Measurements from ENCODE around the gene ZNF692.
A peak's percentile ranks its signal among the peaks of the same experiment; 100 is the strongest.

The ZNF692 gene

DNA sequence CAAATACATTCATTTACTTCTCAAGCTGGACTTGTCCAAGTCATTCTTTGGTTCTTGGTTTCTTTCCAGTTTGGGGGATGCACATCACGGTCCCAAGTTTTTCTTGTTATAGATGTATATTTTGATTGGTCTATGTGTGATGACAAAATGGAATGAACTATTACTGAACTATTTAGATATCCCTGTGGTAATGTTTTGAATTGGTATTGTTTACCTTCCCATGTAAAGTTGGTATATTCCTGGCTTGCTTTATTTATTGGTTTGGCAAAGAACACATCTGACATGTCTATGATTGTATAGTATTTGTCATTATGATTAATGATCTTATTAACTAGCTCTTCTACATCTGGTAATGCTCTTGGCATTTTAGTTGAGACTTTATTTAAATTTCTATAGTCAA is 22.4 kb upstream of the ZNF692 start:
- DNase-seq (ENCODE audit: low spot score) = no peak

DNA sequence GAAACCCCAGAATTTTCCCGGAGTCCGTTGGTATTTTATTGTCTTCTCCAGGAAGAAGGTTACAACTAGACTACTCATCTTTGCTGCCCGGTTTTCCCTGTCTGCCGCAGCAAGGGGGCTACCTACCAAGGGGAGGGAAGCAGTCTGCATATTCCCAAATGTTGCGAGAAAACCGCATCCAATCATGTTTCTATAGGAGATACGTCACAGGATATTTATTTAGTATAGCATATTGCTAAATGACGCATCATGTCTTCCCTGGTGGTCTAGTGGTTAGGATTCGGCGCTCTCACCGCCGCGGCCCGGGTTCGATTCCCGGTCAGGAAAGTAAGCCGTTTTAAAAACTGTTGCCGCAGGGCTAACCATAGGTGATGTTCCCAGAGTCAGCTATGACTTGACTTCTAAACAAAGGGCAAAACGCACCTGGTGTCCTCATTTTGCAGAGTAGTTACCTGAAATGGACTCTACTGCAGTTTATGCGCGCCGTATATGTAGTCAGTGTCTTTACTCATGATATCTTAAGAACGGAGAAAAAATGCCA is 15.2 kb upstream of the ZNF692 start:
- peak; percentile 50 for DNase-seq (ENCODE audit: low spot score)

DNA sequence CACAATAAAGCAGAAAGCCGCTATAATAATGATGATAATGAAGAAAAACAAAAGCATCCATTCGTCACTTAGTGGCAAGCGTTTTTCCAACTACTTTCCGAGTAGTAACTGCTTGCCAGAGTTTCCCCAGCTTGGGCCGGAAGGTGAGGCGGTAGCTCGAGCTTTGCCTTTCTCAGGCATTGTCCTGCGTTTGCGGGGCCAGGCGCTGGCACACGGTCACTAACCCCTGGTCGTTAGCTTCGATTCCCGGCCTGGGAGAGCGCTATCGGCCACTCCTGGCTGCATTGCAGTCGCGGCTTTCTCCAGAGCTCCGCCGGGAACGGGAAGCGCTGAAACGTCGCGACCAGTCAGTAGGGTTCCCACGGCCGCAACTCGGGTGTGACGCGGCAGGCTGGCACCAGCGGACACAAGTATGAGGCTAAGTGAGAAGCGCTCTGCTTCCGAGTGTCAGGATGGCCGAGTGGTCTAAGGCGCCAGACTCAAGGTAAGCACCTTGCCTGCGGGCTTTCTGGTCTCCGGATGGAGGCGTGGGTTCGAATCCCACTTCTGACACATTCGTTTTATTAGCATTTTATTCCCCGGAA is 14.6 kb upstream of the ZNF692 start:
- peak; percentile 90 for DNase-seq (ENCODE audit: low spot score)

DNA sequence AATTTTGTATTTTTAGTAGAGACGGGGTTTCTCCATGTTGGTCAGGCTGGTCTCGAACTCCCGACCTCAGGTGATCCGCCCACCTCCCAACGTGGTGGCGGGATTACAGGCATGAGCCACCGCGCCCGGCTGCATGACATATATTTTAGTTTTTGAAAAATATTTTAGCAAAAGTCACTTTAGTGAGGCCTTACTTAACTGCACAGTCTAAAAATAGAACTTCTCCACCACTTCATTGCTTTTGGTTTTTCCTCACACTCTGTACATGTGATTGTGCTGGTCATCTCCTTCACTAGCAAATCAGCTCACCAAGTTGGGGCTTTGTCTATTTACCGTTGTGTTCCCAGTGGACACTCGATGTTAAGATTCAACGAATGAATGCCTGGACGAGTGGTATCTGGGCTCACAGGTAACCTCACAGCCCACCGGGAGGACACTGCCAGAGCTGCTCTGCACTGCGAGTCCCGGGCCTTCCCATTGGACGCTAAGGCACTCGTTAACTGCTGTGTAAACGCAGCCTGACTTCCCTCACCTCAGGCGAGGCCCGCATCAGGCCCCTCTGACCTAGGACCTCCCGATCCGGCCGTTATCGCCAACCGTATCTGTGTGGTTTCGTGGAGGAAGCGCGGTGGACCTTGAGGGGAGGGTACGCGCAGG is 14.0 kb upstream of the ZNF692 start:
- DNase-seq (ENCODE audit: low spot score) = peak; percentile 45

DNA sequence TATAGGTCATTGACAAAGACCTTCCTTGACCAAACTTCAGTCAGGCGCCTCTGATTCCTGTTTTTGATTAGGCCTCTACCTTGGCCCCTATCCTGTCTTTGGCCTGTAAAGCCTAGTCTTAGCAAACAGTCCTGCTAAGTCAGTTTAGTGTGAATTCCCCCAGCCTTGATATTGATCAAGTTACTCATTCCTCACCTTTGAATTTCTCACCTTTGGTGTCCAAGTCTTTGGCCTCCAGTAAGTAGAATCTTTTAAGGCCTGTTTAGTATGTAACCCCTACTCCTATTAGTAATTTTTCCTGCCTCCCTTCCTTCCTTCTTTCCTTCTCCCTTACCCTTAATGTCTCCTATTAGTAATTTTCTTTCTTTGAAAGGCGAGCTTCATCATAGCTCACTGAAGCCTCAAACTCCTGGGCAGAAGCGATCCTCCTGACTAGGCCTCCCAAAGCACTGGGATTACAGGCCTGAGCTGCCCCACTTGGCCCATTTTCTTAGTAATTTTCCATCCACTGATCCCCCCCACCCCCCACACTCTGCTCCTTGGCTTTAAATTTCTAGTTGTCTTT is 13.0 kb upstream of the ZNF692 start:
- no peak for DNase-seq (ENCODE audit: low spot score)

DNA sequence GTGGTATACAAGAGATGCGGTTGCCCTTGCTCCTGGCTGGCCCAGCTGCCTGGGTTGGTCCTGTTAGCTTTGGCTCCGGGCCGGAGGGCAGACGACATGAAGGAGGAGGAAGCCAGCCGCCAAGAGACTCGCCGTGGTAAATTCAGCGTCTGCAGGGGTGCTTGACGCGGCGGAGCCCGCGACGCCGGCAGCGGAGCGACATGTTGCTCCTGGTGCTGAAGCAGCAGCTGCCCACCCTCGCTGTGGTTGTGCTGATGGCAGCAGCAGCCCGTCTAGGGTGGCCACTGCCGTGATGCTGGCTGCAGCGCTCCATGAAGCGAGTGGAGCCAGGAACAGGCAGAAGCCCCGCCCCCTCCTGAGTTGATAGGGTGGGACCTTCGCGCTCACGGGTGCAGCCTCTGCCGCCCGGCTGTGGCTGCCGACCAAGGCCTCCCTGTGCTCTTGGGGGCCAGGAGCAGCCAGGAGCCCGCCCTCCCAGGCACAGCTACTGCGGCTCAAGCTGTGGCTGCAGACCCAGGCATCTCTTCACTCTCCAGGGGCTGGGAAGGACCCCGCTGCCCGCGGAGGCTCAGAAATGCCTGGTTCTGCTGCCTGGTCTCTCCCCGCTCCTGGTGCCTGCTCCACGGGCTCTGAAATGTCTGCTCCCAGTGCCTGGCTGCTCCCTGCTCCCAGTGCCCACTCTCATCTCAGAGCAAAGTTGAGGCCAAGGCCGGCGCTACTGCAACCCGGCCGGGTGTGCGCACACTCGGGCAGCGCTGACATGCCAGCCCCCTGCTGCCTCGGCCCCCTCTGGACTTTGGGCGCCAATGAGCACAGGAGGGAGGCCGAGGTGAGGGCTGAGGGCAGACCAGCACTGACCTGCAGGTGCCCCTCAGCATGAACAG is 4.4 kb upstream of the ZNF692 start:
- peak; percentile 76 for DNase-seq (ENCODE audit: low spot score)

DNA sequence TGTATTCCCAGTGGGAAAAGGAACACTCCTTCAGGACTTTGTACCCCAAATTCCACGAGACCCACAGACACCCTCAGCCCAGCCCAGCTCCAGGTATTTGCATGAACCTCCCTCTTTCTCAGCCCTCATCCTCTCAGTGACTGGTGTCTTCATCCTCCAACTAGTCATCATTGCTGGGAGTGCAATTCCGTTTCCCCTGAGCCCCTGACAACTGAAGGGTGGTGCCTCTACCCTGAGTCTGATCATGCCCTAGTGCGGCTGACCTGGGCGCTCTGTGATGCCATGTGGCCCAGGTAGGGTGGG is 3.8 kb upstream of the ZNF692 start:
- DNase-seq (ENCODE audit: low spot score) = no peak

DNA sequence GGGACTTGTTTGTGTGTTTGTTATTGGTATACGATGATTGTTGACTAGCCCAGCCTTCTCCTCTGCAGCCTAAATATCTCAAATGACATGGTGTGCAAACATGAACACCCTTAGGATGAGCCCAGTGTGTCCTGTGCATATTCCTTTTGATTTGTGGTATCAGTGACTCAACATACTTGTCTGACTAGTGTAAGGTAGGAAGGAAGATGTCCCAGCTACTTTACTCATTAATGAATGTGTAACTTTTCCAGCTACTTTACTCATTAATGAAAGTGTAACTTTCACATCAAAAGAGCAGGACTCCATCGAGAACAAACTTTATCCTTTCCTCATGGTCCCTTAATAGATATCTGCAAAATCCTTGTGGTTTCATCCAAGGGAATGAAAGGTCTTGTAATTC is 2.7 kb upstream of the ZNF692 start:
- DNase-seq (ENCODE audit: low spot score) = peak; percentile 2

DNA sequence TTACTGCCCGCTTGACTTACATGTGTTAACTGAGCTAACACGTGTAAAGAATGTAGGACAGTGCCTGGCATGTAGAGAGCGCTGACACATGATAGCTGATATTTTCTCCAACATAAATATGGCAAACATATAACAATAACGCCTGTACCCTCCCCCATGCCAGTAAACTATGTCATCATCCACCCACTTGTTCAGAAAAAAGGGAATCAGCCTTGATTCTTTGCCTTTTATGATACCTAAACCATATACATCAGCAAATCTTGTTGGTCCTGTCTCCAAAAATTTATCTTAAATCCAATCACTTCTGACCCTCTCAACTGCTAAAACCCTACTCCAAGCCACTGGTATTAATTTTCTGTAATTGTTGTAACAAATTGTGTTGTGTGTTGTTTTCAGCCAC is 1.1 kb upstream of the ZNF692 start:
- no peak for DNase-seq (ENCODE audit: low spot score)

DNA sequence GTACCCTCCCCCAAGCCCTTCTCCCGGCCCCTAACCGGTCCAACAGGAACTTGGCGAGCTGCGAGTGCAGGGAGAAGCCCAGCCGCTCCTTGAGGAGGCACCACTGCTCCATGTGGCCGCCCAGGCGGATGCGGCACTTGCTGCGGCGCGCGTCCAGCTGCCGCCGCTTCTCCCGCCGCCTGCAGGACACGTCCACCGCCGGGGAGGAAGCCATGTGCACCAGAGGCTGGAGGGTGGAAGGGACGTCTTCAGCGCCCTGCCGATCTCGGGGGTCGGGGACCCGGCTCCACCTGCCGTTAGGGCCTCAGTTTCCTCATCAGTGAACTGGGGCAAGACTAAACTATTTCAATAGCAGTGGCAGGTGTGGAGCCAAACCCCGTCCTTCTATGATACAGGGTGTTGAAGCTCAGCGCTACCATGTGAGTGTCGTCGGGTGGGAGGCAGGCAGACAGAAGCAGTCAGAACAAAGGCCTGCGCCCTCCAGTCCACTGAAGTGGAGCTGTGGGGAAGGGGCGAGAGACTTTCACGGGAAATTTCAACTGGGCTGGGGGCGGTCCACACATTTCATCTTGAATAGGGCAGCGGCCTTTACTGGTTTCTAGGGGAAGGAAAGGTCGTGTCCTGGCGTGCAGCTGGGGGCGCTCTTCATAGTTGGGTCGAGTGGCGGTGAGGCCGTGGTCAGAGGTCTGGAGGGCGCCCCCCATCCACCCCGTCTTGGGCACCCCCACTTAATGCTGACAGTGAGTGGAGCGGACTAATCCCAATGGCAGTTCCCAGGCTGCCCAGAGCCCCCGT is 592 bp downstream of the ZNF692 start:
- DNase-seq (ENCODE audit: low spot score) = peak; percentile 80

DNA sequence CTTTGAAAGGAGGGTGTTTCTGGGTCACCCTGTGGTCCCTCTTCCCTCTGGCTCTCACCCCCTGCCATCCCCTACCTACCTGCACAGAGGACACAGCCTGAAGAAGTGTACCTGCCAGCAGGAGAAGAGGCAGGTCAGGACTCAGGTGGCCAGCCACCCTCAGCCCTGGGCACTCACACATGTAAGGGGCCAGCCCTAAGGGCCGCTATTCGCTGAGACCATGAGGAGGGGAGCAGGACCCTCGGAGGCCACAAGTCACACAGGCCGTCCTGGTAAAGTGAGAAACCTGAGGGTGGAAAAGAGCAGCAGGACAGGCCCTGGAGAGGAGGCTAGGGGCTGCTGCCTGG is 1.2 kb downstream of the ZNF692 start:
- no peak for DNase-seq (ENCODE audit: low spot score)

DNA sequence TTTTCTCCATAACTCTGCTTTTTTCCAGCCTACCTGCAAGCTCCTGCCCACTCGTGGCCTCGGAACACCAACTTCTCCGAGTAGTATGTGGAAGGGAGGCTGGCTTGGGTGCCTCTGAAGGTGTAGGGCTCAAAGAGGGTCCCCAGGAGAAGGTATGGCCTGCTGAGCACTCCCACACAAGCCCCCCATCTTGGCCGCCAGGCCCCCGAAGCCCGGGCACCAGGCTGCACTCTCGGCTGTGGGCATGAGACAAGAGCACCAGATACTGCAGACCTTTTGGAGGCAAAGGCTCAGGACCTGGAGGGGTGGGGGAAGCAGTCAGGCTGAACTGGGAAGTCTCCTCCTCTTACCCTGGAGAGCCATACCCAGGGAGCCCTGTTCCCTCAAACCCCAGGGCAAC is 1.7 kb downstream of the ZNF692 start:
- no peak for DNase-seq (ENCODE audit: low spot score)

DNA sequence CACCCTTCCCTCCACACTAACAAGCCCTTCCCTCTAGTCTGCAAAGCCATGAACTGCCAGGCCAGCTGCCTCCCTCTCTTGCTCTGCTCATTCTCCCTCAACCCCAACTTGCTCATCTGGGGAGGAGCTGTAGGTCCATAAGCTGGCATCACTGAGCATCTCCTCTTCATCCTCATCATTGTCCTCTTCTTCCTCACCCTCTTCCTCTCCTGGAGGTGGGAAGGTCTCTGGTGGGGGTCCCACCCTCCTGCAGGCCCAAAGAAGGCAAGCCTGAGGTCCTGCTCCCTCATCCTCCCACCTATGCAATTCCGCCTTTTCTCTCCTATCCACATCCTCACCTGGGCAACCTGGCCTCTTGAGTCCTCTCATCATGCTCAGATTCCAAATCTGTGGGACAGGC is 2.7 kb downstream of the ZNF692 start:
- no peak for DNase-seq (ENCODE audit: low spot score)

DNA sequence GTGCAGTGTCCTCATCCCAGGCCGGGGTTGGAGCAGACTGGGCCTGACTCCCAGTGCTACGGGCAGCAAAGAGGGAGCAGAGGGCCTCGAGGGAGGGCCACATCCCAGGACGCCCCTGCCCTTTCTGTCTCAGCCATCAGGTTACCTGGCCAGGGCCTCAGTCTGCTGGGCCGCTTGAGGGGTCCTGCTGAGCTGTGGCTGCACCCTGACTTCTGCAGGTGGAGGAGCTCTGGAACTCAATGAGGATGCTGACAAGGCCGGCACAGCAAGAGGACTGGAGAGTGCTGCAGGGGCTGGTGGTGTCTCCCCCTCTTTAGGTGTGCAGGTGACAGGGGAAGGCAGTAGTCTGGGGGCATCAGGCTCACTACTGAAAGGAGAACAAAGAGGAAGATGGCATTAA is 3.3 kb downstream of the ZNF692 start:
- DNase-seq (ENCODE audit: low spot score) = no peak

DNA sequence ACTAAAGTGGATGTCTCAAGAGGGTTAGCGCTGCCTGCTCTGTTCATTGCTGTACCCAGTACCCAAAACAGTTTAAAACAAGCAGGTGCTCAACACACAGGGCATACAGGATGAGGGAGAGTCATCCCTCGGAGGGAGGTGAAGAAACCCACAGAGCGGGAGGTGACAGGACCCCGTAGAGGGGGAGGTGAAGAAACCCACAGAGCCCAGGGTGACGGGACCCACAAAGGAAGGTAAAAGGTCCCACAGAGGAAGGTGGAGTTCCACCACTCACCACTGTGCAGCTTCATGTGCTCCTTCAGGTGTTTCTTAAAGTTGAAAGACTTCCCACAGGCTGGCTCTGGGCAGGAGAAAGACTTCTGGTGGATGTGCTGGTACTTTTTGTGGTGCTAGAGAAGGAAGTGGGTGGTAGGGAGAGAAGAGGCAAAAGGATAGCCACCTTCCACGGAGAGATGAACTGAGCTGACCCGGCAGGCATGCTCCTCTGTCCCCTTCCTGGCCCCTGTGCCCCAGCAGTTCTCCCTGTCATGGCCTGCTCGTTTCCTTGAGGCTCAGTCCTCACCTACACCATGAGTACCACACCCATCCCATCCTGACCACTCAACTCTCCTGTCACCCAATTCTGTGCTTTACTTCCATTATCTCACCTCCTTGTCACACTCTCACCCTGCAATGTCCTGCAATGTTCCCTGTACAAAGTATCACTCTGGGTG is 5.1 kb downstream of the ZNF692 start:
- DNase-seq (ENCODE audit: low spot score) = no peak

DNA sequence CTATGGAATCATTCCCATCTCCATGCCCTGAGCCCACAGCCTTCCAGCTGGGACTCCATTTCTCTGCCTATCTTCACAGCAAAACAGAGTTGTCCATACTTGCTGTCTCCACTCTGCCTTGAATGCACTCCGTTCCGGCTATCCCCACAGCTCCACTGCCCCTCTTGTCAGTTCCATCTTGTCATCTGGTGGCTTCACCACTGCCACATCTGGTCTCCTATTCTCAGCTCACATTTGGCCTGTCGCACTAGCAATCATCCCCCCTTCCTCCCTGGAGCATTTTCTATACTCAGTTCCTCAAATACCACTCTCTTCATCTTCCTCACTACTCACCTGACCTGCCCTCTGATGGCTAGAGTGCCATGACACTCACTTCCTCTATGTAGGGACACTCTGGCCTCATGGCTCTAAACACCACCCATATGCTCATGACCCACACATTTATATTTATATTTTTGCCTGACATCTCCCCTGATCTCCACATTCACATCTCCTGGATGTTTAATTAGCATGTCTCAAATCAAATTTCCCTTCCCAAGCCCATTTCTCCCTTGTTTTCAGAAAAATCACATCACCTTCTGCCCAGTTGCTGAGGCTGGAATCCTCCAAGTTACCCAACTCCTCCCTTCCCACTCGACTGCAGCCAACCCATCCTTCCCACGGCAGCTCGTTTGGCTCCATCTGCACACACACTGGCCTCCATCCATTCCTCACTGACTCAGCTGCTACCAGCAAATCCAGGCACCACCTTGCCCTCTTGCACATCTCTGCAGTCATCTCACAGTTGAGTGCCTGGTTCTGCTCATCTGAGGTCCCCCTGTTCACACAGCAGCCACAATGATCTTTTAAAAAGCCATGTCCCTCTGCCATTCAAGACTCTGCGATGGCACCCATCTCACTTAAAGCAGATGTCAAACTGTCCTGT is 6.1 kb downstream of the ZNF692 start:
- peak; percentile 82 for DNase-seq (ENCODE audit: low spot score)

DNA sequence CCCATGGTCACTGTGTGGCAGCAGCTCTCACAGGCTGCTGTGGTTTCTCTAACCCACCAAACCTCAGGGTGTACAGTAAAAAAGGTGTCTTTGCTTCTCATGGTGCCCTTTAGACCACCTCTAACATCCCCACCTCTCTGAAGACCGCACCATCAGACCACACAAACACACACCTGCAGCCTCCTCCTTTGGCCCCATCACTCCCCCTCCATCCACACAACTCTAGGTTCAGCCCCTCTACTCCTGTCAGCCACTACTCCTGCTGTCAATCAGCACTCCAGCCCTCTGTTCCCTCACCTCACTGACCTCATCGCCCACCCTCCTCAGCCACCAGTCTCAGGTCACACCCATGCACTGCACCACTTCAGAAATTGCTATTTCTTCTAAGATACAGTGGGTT is 7.5 kb downstream of the ZNF692 start:
- no peak for DNase-seq (ENCODE audit: low spot score)

DNA sequence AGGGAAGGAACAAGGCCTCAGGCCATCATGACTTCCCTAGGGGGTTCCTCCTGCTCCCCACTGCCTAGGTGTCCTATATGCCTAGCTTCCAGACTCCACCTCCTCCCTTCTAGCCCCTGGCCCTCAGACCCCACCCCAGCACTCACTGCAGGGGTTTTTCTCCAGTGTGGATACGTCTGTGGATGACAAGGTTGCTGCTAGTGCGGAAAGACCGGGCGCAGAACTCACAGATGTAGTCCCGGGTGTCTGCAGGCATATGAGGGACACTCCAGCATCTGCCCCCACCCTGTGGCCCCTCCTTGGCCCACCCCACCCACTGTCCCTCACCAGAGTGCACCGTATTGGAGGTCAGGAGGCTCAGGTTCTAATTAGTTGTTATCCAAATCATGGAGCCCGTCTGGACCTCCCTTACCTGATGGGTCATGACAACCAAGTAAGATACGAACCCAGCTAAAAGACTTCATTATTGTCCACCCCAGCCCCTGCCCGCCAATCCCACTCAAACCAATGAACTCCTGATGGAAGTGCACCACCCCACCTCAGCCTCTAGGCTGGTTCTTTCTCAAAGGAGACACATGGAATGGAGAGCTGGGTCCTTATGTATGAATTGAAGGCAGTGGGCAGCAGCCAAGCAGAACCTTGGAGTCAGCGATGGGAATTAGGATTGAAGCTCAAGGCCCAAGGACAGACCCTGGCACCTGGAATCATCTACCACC is 8.2 kb downstream of the ZNF692 start:
- no peak for DNase-seq (ENCODE audit: low spot score)

DNA sequence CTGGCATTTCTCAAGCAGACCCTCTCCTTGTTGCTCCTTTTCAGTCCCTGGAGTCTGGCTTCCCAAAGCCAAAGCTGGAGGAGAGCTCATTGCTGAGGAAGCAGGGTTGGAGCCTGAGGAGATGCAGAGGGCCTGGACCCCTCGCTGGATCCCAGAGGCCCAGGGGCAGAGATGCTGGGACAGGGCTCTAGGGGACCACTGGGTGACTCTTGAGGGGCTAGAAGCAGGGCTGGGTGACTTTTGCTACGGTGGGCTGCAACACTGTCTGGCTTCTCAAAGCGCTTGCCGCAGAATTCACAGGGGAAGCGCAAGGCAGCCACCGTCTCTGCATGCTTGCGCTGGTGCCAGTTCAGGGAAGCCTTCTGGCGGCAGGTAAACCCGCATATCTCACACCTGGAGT is 8.8 kb downstream of the ZNF692 start:
- no peak for DNase-seq (ENCODE audit: low spot score)

DNA sequence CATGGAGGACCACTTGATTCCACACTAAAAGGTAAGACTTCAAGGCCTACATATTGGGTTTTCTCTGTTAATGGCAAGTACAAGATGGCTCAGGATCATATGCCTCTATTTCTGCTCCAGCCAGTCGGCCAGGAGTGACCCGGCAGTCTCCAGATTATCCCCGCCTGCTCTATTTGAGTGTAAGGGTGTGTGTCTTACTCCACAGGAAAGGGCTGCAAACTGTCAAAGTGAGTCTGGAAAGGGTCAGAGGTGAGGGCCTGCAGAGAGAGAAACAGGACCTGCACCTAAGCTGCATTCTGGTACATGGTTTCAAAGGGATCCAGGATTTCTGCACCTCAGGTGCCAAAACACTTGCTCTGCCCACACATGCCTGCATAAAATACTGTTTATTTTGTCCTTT is 9.2 kb downstream of the ZNF692 start:
- no peak for DNase-seq (ENCODE audit: low spot score)

All from AG08396 (cell line).